Loucy (cell line): ENCODE data around the gene RIN3.

Source experiments
- H2AFZ ChIP-seq: fragments of 200-600 bp; sonication (generic); 2 replicates; pipeline ENCODE4 v1.6.0; 2016; ENCODE audit warnings: antibody characterized with exemption, mild to moderate bottlenecking, low read length, moderate library complexity
- H3F3A ChIP-seq: fragments of 200-600 bp; 2 replicates; pipeline ENCODE4 v1.6.0; 2016; ENCODE audit warnings: antibody characterized with exemption, low read depth, mild to moderate bottlenecking
- H3K27me3 ChIP-seq: fragments of 200-600 bp; sonication (generic); 2 replicates; pipeline ENCODE4 v1.6.1; 2014; ENCODE audit warnings: low read length, mild to moderate bottlenecking; ENCODE audit not compliant: insufficient read depth, poor library complexity, severe bottlenecking
- H3K36me3 ChIP-seq: fragments of 200-600 bp; sonication (generic); 2 replicates; pipeline ENCODE4 v1.6.1; 2016; ENCODE audit warnings: low read length; ENCODE audit not compliant: insufficient read depth
- H3K4me1 ChIP-seq: fragments of 200-600 bp; sonication (generic); 2 replicates; pipeline ENCODE4 v1.5.1; 2014; ENCODE audit warnings: low read length, mild to moderate bottlenecking; ENCODE audit not compliant: insufficient read depth, poor library complexity, severe bottlenecking
- H3K4me2 ChIP-seq: fragments of 200-600 bp; sonication (generic); 2 replicates; pipeline ENCODE4 v1.6.0; 2014; ENCODE audit warnings: antibody characterized with exemption, low read length, low read depth, mild to moderate bottlenecking; ENCODE audit not compliant: poor library complexity, severe bottlenecking
- H3K4me3 ChIP-seq: fragments of 200-600 bp; sonication (generic); 2 replicates; pipeline ENCODE4 v1.5.1; 2014; ENCODE audit warnings: low read length, mild to moderate bottlenecking, mixed read lengths; ENCODE audit not compliant: poor library complexity, severe bottlenecking
- H3K79me2 ChIP-seq: fragments of 200-600 bp; sonication (generic); 2 replicates; pipeline ENCODE4 v1.6.1; 2014; ENCODE audit warnings: low read length; ENCODE audit not compliant: insufficient read depth
- H3K9ac ChIP-seq: fragments of 200-600 bp; sonication (generic); 2 replicates; pipeline ENCODE4 v1.6.0; 2014; ENCODE audit warnings: mild to moderate bottlenecking, low read depth, low read length, moderate library complexity; ENCODE audit not compliant: poor library complexity, severe bottlenecking
- H3K9me2 ChIP-seq: fragments of 200-600 bp; sonication (generic); replicated peaks from 2 replicates; pipeline ENCODE4 v1.6.1; 2016; ENCODE audit warnings: low read depth, low read length, mixed read lengths
- H3K9me3 ChIP-seq: fragments of 200-600 bp; sonication (generic); 2 replicates; pipeline ENCODE4 v1.6.1; 2014; ENCODE audit warnings: mild to moderate bottlenecking, antibody characterized with exemption, low read length, low read depth; ENCODE audit not compliant: insufficient read depth
- H4K20me1 ChIP-seq: fragments of 200-600 bp; sonication (generic); 2 replicates; pipeline ENCODE4 v1.6.0; 2014; ENCODE audit warnings: antibody characterized with exemption, low read length, mild to moderate bottlenecking; ENCODE audit not compliant: insufficient read depth, poor library complexity, severe bottlenecking
- CTCF ChIP-seq: fragments of 200-600 bp; sonication (generic); conservative IDR thresholded peaks from 2 replicates; pipeline ENCODE4 v1.5.1; 2014; ENCODE audit warnings: mild to moderate bottlenecking, antibody characterized with exemption, low read length
- EZH2phosphoT487 ChIP-seq: fragments of 200-600 bp; IDR thresholded peaks from 2 replicates; pipeline ENCODE4 v1.6.1; 2018; ENCODE audit warnings: antibody characterized with exemption, mild to moderate bottlenecking, moderate library complexity, borderline replicate concordance

RIN3 gene

GRCh38 chr14:92607702-92608429, 94.3 kb downstream of the RIN3 start:
- Histone ChIP-seq H2AFZ (no peak overlapping the region), H3K4me3 (no peak overlapping the region), H3K27me3 (no peaks in the 10 kb centered on the region), H4K20me1 (peaks cover 3% of the 10 kb centered on the region), H3K4me2 (no peak overlapping the region), H3K79me2 (peaks cover 20% of the 10 kb centered on the region; the same call in 1 of the 2 replicates), H3K9me2 (no peaks in the 10 kb centered on the region), H3K4me1 (peaks cover 11% of the 10 kb centered on the region), H3K36me3 (peaks cover 32% of the 10 kb centered on the region; the same call in 1 of the 2 replicates), H3F3A (no peaks in the 10 kb centered on the region), H3K9me3 (0 out of 2 replicates have a peak, but pooled peaks cover 3% of the 10 kb centered on the region), H3K9ac (no peak overlapping the region)
- TF ChIP-seq CTCF (no peak), EZH2phosphoT487 (no peak)

GRCh38 chr14:92609955-92610354, 96.4 kb downstream of the RIN3 start:
- Histone ChIP-seq H3K4me2 (no peak overlapping the region), H4K20me1 (peaks cover 12% of the 10 kb centered on the region), H2AFZ (no peak overlapping the region), H3F3A (no peaks in the 10 kb centered on the region), H3K27me3 (no peaks in the 10 kb centered on the region), H3K9ac (no peak overlapping the region), H3K36me3 (peaks cover 36% of the 10 kb centered on the region; the same call in 1 of the 2 replicates), H3K9me2 (no peaks in the 10 kb centered on the region), H3K4me1 (peaks cover 12% of the 10 kb centered on the region), H3K4me3 (no peak overlapping the region), H3K79me2 (peaks cover 18% of the 10 kb centered on the region; the same call in 1 of the 2 replicates), H3K9me3 (0 out of 2 replicates have a peak, but pooled peaks cover 3% of the 10 kb centered on the region)
- TF ChIP-seq CTCF (no peak), EZH2phosphoT487 (no peak)

GRCh38 chr14:92610849-92611271, 97.3 kb downstream of the RIN3 start:
- Histone ChIP-seq H3K9me2 (no peaks in the 10 kb centered on the region), H3K79me2 (peaks cover 18% of the 10 kb centered on the region; the same call in 1 of the 2 replicates), H3K4me1 (peaks cover 21% of the 10 kb centered on the region), H3K36me3 (peaks cover 36% of the 10 kb centered on the region; the same call in 1 of the 2 replicates), H3K4me2 (no peak overlapping the region), H2AFZ (no peak overlapping the region), H3K9me3 (0 out of 2 replicates have a peak, but pooled peaks cover 3% of the 10 kb centered on the region), H4K20me1 (peaks cover 12% of the 10 kb centered on the region), H3F3A (no peaks in the 10 kb centered on the region), H3K9ac (no peak overlapping the region), H3K27me3 (no peaks in the 10 kb centered on the region), H3K4me3 (no peak overlapping the region)
- TF ChIP-seq CTCF (no peak), EZH2phosphoT487 (no peak)
